ENCODE measurements around the gene SLC36A1. TPM values are rescaled to one million over a fixed set of nuclear protein-coding genes. Genes with fewer than 3 reads are reported as not detected.

SLC36A1 gene
- total and polyA plus RNA-seq, 2 of the 8 experiments (the other 6 are each of a cell fraction or from before 2014, with no cell fraction given): 6.6 to 9.6 TPM

GRCh38 chr5:151537044-151537443 lies 89.6 kb downstream of the SLC36A1 start (continued):
- TF ChIP-seq KDM5A (IDR thresholded peaks at IDR 0.05; ENCODE audit: low read length): no peak
- no peak for TF ChIP-seq ASH2L (IDR thresholded peaks at IDR 0.05; ENCODE audit: low read length)
- TF ChIP-seq KDM4A (IDR thresholded peaks at IDR 0.05; ENCODE audit: low read depth, low read length, severe bottlenecking): no peak
